IMR-90 (cell line): ENCODE data around the gene DOCK6.

Experiments
- BHLHE40 ChIP-seq: fragments of 150-350 bp; IDR thresholded peaks from 2 replicates; pipeline ENCODE4 v1.6.1; 2016; ENCODE audit warnings: mild to moderate bottlenecking, low read depth, low read length
- CEBPB ChIP-seq: IDR thresholded peaks from 2 replicates; pipeline ENCODE4 v1.6.1; 2012; ENCODE audit warnings: low read depth, low read length, improper control_type of control experiment
- CTCF ChIP-seq: conservative IDR thresholded peaks from 2 replicates; pipeline ENCODE4 v1.5.1; 2012; ENCODE audit warnings: mild to moderate bottlenecking, low read depth, low read length, improper control_type of control experiment
- FOS ChIP-seq: fragments of 150-350 bp; IDR thresholded peaks from 2 replicates; pipeline ENCODE4 v1.6.1; 2016; ENCODE audit warnings: low read depth, low read length
- MAZ ChIP-seq: IDR thresholded peaks from 2 replicates; pipeline ENCODE4 v1.6.1; 2012; ENCODE audit warnings: low read depth, mild to moderate bottlenecking, low read length, improper control_type of control experiment, moderate library complexity, borderline replicate concordance
- NFE2L2 ChIP-seq: fragments of 150-350 bp; IDR thresholded peaks from 2 replicates; pipeline ENCODE4 v1.6.1; 2016; ENCODE audit warnings: low read depth, mild to moderate bottlenecking, low read length
- POLR2A ChIP-seq: IDR thresholded peaks from 2 replicates; pipeline ENCODE4 v1.6.1; 2012; ENCODE audit warnings: mild to moderate bottlenecking, low read depth, low read length
- RAD21 ChIP-seq: IDR thresholded peaks from 2 replicates; pipeline ENCODE4 v1.6.1; 2012; ENCODE audit warnings: low read length, improper control_type of control experiment

- no peak for TF ChIP-seq CTCF
- no peak for TF ChIP-seq POLR2A
- TF ChIP-seq FOS = no peak
- TF ChIP-seq NFE2L2 = no peak
- no peak for TF ChIP-seq CEBPB
- TF ChIP-seq RAD21 = no peak
- TF ChIP-seq BHLHE40 = no peak
- TF ChIP-seq MAZ = no peak
These were observed 70.4 kb downstream of the DOCK6 start for GRCh38 chr19:11191934-11192333.
